HepG2 (cell line): ENCODE results near the gene ADGRG1. TPM values are rescaled to one million over a fixed set of nuclear protein-coding genes. Genes with fewer than 3 reads are reported as not detected.

Source experiments
- FOSL1 ChIP-seq: sonication (generic); formaldehyde crosslinking; IDR thresholded peaks from 2 replicates; pipeline ENCODE4 v1.9.0; 2021; ENCODE audit warnings: missing genetic modification reagents, borderline replicate concordance
- FOXJ3 ChIP-seq: sonication (generic); formaldehyde crosslinking; IDR thresholded peaks from 2 replicates; pipeline ENCODE4 v1.4.0; 2020; ENCODE audit warnings: missing genetic modification reagents, mild to moderate bottlenecking, borderline replicate concordance
- FOXK1 ChIP-seq: sonication (generic); formaldehyde crosslinking; IDR thresholded peaks from 2 replicates; pipeline ENCODE4 v1.4.0; 2020; ENCODE audit warnings: low read depth, missing genetic modification reagents, borderline replicate concordance
- GLI4 ChIP-seq: sonication (generic); formaldehyde crosslinking; IDR thresholded peaks from 2 replicates; pipeline ENCODE4 v1.5.1; 2020; ENCODE audit warnings: missing genetic modification reagents, mild to moderate bottlenecking, moderate library complexity, borderline replicate concordance
- GMEB1 ChIP-seq: sonication (generic); formaldehyde crosslinking; IDR thresholded peaks from 2 replicates; pipeline ENCODE4 v1.5.1; 2020; ENCODE audit warnings: missing genetic modification reagents, mild to moderate bottlenecking, borderline replicate concordance
- HCFC1 ChIP-seq: fragments of 150-350 bp; IDR thresholded peaks from 2 replicates; pipeline ENCODE4 v1.6.1; 2014; ENCODE audit warnings: low read depth, low read length
- HMGXB4 ChIP-seq, 2 experiments: sonication (generic) in 1 of 2; formaldehyde crosslinking in 1 of 2; IDR thresholded peaks; 2 replicates each; pipeline versions ENCODE4 v1.4.0 to v1.6.1; 2018 to 2020; ENCODE audit warnings: missing genetic modification reagents in 2 of 2, borderline replicate concordance in 1 of 2, low read depth in 1 of 2, mild to moderate bottlenecking in 1 of 2, missing biosample characterization in 1 of 2
- IKZF4 ChIP-seq: sonication (generic); formaldehyde crosslinking; IDR thresholded peaks from 2 replicates; pipeline ENCODE4 v1.5.1; 2020; ENCODE audit warnings: borderline replicate concordance, mild to moderate bottlenecking, low read depth, missing genetic modification reagents; ENCODE audit errors: not compliant biosample characterization
- KAT7 ChIP-seq: IDR thresholded peaks from 2 replicates; pipeline ENCODE4 v1.6.1; 2018; ENCODE audit warnings: borderline replicate concordance, missing compliant biosample characterization
- MYC ChIP-seq: sonication (generic); formaldehyde crosslinking; IDR thresholded peaks from 2 replicates; pipeline ENCODE4 v1.9.0; 2021; ENCODE audit warnings: missing genetic modification reagents, borderline replicate concordance
- SMAD9 ChIP-seq: sonication (generic); formaldehyde crosslinking; IDR thresholded peaks from 2 replicates; pipeline ENCODE4 v1.5.1; 2020; ENCODE audit warnings: mild to moderate bottlenecking, missing genetic modification reagents
- TBP ChIP-seq: sonication (generic); formaldehyde crosslinking; IDR thresholded peaks from 2 replicates; pipeline ENCODE4 v1.5.0; 2020; ENCODE audit warnings: missing genetic modification reagents
- ZFX ChIP-seq: sonication (generic); formaldehyde crosslinking; IDR thresholded peaks from 2 replicates; pipeline ENCODE4 v1.4.0; 2020; ENCODE audit warnings: mild to moderate bottlenecking, low read depth, missing genetic modification reagents, moderate library complexity
- ZKSCAN8 ChIP-seq: IDR thresholded peaks from 2 replicates; pipeline ENCODE4 v1.6.1; 2016; ENCODE audit warnings: borderline replicate concordance, missing genetic modification reagents, missing compliant biosample characterization
- ZNF326 ChIP-seq: sonication (generic); formaldehyde crosslinking; IDR thresholded peaks from 2 replicates; pipeline ENCODE4 v1.4.0; 2020; ENCODE audit warnings: missing genetic modification reagents, borderline replicate concordance
- ZNF570 ChIP-seq: sonication (generic); formaldehyde crosslinking; IDR thresholded peaks from 2 replicates; pipeline ENCODE4 v1.4.0; 2020; ENCODE audit warnings: mild to moderate bottlenecking, missing genetic modification reagents, borderline replicate concordance
- ZNF772 ChIP-seq: sonication (generic); formaldehyde crosslinking; IDR thresholded peaks from 2 replicates; pipeline ENCODE4 v1.5.0; 2020; ENCODE audit warnings: mild to moderate bottlenecking, missing genetic modification reagents
- ZNF792 ChIP-seq: IDR thresholded peaks from 2 replicates; pipeline ENCODE4 v1.6.1; 2016
- ZNF883 ChIP-seq: sonication (generic); formaldehyde crosslinking; IDR thresholded peaks from 2 replicates; pipeline ENCODE4 v1.5.1; 2020; ENCODE audit warnings: mild to moderate bottlenecking, missing genetic modification reagents; ENCODE audit errors: not compliant biosample characterization
- polyA plus RNA-seq, 8 experiments: library from polyadenylated mRNA; depleted of rRNA in 3 of 8; stranded (reverse) in 7 of 8; unstranded in 1 of 8; fragments of >200 nt; fragmentation: Illumina TruSeq in 4 of 8; extraction: Trizol in 4 of 8; gene quantifications; 2 replicates each; pipeline versions ENCODE4 v1.2.1 to v1.2.3, GENCODE V29; 2011 to 2016; ENCODE audit warnings: low read depth in 4 of 8, missing spikeins in 1 of 8, mixed read lengths in 1 of 8; ENCODE audit not compliant: insufficient read depth in 1 of 8
- total RNA-seq, 5 experiments: library from RNA; depleted of rRNA; stranded (reverse); fragments of >200 nt; fragmentation: Illumina TruSeq; extraction: Trizol; gene quantifications; 2 replicates each; pipeline ENCODE4 v1.2.3, GENCODE V29; 2016; ENCODE audit warnings: low read depth in 1 of 5
- TF ChIP-seq, protein P1 (sequence below): sonication (generic); formaldehyde crosslinking; IDR thresholded peaks from 2 replicates; pipeline ENCODE4 v1.5.0; 2020; ENCODE audit warnings: missing genetic modification reagents
- TF ChIP-seq, protein P2 (sequence below): sonication (generic); formaldehyde crosslinking; IDR thresholded peaks from 2 replicates; pipeline ENCODE4 v1.8.0; 2022; ENCODE audit warnings: mild to moderate bottlenecking, missing genetic modification reagents, moderate library complexity
- TF ChIP-seq, protein P3 (sequence below): sonication (generic); formaldehyde crosslinking; IDR thresholded peaks from 2 replicates; pipeline ENCODE4 v1.9.0; 2022; ENCODE audit warnings: low read depth, missing genetic modification reagents

Gene ADGRG1
- total and polyA plus RNA-seq, 2 of the 13 experiments (the other 11 are each of a cell fraction or from before 2014, with no cell fraction given), result 2.7 to 5.9 TPM

GRCh38 chr16:57624044-57624688 is 4.3 kb upstream of the ADGRG1 start (continued):
- TF ChIP-seq ZNF883 (CRISPR knock-in tag) (no peak), GLI4 (CRISPR knock-in tag) (no peak), MYC (no peak), ZNF570 (CRISPR knock-in tag) (no peak), ZNF326 (CRISPR knock-in tag) (no peak), ZKSCAN8 (CRISPR knock-in tag) (no peak), IKZF4 (no peak), HMGXB4 (CRISPR knock-in tag; IDR thresholded peaks at IDR 0.05; ENCODE audit: borderline replicate concordance in 1 of 2, low read depth in 1 of 2) (no peak), ZNF772 (CRISPR knock-in tag) (no peak), ZNF792 (CRISPR knock-in tag) (no peak), KAT7 (no peak), HCFC1 (no peak), FOXJ3 (CRISPR knock-in tag) (peak; percentile 55; the same call in 1 of the 2 replicates), ZFX (CRISPR knock-in tag) (peak; percentile 48; the same call in 1 of the 2 replicates), TBP (no peak), FOSL1 (no peak), GMEB1 (CRISPR knock-in tag) (no peak), FOXK1 (CRISPR knock-in tag) (no peak), SMAD9 (CRISPR knock-in tag) (no peak)
- TF ChIP-seq, protein P1, sequence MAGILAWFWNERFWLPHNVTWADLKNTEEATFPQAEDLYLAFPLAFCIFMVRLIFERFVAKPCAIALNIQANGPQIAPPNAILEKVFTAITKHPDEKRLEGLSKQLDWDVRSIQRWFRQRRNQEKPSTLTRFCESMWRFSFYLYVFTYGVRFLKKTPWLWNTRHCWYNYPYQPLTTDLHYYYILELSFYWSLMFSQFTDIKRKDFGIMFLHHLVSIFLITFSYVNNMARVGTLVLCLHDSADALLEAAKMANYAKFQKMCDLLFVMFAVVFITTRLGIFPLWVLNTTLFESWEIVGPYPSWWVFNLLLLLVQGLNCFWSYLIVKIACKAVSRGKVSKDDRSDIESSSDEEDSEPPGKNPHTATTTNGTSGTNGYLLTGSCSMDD (CRISPR knock-in tag), result no peak
- TF ChIP-seq, protein P2, sequence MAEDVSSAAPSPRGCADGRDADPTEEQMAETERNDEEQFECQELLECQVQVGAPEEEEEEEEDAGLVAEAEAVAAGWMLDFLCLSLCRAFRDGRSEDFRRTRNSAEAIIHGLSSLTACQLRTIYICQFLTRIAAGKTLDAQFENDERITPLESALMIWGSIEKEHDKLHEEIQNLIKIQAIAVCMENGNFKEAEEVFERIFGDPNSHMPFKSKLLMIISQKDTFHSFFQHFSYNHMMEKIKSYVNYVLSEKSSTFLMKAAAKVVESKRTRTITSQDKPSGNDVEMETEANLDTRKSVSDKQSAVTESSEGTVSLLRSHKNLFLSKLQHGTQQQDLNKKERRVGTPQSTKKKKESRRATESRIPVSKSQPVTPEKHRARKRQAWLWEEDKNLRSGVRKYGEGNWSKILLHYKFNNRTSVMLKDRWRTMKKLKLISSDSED, result no peak
- TF ChIP-seq, protein P3, sequence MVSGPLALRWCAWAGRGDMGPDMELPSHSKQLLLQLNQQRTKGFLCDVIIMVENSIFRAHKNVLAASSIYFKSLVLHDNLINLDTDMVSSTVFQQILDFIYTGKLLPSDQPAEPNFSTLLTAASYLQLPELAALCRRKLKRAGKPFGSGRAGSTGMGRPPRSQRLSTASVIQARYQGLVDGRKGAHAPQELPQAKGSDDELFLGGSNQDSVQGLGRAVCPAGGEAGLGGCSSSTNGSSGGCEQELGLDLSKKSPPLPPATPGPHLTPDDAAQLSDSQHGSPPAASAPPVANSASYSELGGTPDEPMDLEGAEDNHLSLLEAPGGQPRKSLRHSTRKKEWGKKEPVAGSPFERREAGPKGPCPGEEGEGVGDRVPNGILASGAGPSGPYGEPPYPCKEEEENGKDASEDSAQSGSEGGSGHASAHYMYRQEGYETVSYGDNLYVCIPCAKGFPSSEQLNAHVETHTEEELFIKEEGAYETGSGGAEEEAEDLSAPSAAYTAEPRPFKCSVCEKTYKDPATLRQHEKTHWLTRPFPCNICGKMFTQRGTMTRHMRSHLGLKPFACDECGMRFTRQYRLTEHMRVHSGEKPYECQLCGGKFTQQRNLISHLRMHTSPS, result no peak; the same call in 1 of the 2 replicates
